Measurements from ENCODE around the gene TCP1.

DNA sequence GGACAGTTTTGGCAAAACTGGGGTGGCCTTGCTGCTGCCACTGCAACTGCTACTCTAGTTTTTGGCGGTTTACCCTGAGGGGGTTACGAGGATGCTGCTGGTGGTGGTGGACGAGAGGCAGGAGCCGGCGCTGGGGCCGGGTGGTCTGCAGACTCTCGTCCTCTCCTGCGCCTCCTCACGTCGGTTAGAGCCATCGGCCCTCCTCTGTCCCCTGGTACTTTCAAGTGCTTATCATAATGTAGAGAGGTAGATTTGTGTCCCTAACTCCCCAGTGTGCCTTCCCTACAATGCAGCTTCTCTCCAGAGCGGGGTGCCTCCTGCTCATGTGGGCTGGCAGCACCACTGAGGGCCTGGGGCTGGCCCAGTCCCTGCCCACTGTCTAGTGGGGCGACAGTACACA lies 36.6 kb upstream of the TCP1 start:
- TF ChIP-seq, protein P1, sequence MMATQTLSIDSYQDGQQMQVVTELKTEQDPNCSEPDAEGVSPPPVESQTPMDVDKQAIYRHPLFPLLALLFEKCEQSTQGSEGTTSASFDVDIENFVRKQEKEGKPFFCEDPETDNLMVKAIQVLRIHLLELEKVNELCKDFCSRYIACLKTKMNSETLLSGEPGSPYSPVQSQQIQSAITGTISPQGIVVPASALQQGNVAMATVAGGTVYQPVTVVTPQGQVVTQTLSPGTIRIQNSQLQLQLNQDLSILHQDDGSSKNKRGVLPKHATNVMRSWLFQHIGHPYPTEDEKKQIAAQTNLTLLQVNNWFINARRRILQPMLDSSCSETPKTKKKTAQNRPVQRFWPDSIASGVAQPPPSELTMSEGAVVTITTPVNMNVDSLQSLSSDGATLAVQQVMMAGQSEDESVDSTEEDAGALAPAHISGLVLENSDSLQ (IDR thresholded peaks at IDR 0.05): no peak
- TF ChIP-seq CTBP1 (IDR thresholded peaks at IDR 0.05; ENCODE audit: borderline replicate concordance): no peak
- TF ChIP-seq FOXK2 (IDR thresholded peaks at IDR 0.05): no peak
- TF ChIP-seq BHLHE40 (IDR thresholded peaks at IDR 0.05; ENCODE audit: borderline replicate concordance): no peak
- TF ChIP-seq SP1 (IDR thresholded peaks at IDR 0.05): no peak
- no peak for TF ChIP-seq FOXA1 (IDR thresholded peaks at IDR 0.05)
- no peak for TF ChIP-seq HDGF (IDR thresholded peaks at IDR 0.05; ENCODE audit: borderline replicate concordance)
- no peak for TF ChIP-seq ELF4 (IDR thresholded peaks at IDR 0.05)
- TF ChIP-seq SUZ12 (IDR thresholded peaks at IDR 0.05): no peak
- no peak for TF ChIP-seq FOXM1 (IDR thresholded peaks at IDR 0.05; ENCODE audit: borderline replicate concordance)
- TF ChIP-seq L3MBTL2 (conservative IDR thresholded peaks at IDR 0.05): no peak
- no peak for TF ChIP-seq ZNF384 (IDR thresholded peaks at IDR 0.05)

All from HEK293T (cell line).